GM18519 (cell line): ENCODE data around the gene ITGB1.

Experiments used
- ATAC-seq: cut with Tn5 transposase; IDR thresholded peaks from one replicate; pipeline ENCODE4 v1.9.1; 2021; ENCODE audit warnings: mild to moderate bottlenecking, moderate library complexity; ENCODE audit not compliant: unreplicated experiment, low FRiP score

Gene ITGB1

DNA sequence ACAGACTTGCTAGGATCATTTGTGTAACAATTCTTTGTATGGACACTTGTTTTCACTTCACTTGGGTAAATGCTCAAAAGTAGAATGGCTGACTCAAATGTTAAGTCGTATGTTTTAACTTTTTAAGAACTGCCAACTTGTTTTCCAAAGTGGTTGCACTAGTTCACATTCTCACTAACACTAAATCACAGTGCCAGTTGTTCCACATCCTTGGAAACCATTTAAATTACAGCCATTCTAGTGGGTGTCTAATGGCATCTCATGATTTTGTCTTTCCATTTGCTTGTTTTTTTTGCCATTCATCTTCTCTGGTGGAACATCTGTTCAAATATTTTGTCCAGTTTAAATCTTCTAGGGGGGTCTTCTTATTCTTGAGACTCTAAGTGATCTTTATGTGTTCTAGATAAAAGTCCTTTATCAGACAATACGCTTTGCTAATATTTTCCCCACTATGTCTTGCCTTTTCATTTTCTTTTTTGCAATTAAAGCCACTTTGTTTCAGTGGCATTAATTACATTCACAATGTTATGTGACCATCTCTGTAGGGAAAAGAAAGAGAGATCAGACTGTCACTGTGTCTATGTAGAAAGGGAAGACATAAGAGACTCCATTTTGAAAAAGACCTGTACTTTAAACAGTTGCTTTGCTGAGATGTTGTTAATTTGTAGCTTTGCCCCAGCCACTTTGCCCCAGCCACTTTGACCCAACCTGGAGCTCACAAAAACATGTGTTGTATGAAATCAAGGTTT lies 63.9 kb downstream of the ITGB1 start:
- ATAC-seq = no peak

GRCh38 chr10:32893434-32893833 lies 64.6 kb downstream of the ITGB1 start:
- ATAC-seq = no peak

- no peak for ATAC-seq
Observed at GRCh38 chr10:32891261-32891660, 66.8 kb downstream of the ITGB1 start.

GRCh38 chr10:32890444-32890843 lies 67.6 kb downstream of the ITGB1 start:
- ATAC-seq = no peak

DNA sequence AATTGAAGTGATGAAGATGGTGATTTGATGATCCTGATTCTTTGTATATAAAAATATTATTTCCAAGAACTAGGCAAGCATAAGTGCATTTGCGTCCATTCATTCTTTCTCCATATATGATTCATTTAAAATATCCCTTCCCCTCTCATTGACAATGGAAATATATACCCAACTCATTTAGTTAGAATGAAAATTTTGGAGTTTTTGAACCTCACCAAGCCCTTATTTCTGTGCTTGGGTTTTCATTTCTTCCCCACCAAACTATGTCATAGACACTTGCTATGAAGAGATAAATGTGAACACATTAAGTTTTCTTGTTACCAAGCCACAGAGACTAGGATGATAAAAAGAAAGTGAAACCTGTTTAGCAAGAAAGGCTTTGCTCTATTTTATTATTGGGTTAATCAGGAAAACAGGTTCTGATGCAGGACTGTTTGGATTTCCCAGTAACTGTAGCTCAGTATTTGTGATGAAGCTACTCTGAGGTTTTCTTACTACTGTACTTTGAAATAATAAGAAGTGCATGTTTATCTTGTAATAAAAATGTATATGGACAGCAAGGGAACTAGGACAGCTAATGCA lies 68.3 kb downstream of the ITGB1 start:
- ATAC-seq = no peak

- no peak for ATAC-seq
Observed at GRCh38 chr10:32888161-32888927, 69.7 kb downstream of the ITGB1 start.

DNA sequence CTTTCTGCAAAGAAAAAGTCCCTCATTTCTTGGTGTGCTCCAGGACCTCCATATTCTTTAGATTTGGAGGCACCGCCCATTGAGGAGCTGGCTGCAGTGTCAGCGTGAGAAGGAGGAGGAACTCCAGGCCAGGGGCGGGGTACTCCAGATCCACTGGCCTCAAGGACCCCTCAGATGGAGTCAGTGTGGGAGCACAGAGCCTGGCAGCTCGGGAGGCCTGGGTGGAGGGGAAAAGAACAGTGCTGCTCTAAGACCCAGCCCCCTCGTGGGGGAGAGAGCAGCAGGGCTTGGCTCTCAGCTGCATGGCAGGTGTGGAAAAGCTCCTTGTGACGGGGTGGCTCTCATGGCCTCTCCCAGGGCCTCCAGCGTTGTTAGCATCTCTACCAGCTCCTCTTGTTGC lies 70.5 kb downstream of the ITGB1 start:
- ATAC-seq = no peak

GRCh38 chr10:32882076-32882475 lies 76.0 kb downstream of the ITGB1 start:
- no peak for ATAC-seq

- ATAC-seq = no peak
Observed at GRCh38 chr10:32878646-32879045, 79.4 kb downstream of the ITGB1 start.

DNA sequence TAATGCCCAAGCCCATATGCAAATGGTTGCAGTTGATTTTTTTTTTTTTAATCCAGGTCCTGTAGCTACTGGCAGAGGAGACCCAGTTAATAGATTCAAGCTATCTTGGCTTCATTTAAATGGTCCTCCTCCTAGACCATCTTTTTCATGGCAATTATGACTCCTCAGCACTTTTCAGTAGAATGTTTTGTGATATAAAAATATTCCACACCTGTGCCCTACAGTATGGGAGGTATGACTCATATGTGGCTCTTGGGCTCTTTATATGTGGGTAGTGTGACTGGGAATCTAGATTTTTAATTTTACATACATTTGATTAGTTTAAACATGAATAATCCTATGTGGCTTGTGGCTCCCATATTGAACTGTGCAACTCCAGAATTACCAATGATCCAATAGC lies 80.1 kb downstream of the ITGB1 start:
- ATAC-seq = no peak

- no peak for ATAC-seq
Observed at GRCh38 chr10:32865170-32865569, 92.9 kb downstream of the ITGB1 start.

- no peak for ATAC-seq
Observed at GRCh38 chr10:32854435-32854834, 103.6 kb downstream of the ITGB1 start.

GRCh38 chr10:32851301-32851700 lies 106.7 kb downstream of the ITGB1 start:
- ATAC-seq = no peak
